Astrocyte of the spinal cord (primary cell): ENCODE results near the gene TRPM2.

ENCODE experiments used
- DNase-seq: peaks from one replicate; pipeline ENCODE4 v3.0.0; 2011; ENCODE audit warnings: low read depth, low spot score
- H3K4me3 ChIP-seq: 2 replicates; pipeline ENCODE4 v1.5.1; 2011; ENCODE audit warnings: low read depth, mild to moderate bottlenecking, low read length, moderate library complexity
- in situ Hi-C: cut with HindIII; loops from 2 replicates; pipeline ENCODE4 v1.10.0; 2017; ENCODE audit warnings: low sequenced_read_pairs
- TF ChIP-seq, protein P1 (sequence below): IDR thresholded peaks from 2 replicates; pipeline ENCODE4 v1.5.1; 2012; ENCODE audit warnings: low read depth, mild to moderate bottlenecking, low read length, inconsistent platforms

The TRPM2 gene

GRCh38 chr21:44441041-44441400, 87.6 kb downstream of the TRPM2 start:
- H3K4me3 ChIP-seq, result no peak overlapping the region
- in situ Hi-C loops, result no loop called here
- TF ChIP-seq, protein P1, sequence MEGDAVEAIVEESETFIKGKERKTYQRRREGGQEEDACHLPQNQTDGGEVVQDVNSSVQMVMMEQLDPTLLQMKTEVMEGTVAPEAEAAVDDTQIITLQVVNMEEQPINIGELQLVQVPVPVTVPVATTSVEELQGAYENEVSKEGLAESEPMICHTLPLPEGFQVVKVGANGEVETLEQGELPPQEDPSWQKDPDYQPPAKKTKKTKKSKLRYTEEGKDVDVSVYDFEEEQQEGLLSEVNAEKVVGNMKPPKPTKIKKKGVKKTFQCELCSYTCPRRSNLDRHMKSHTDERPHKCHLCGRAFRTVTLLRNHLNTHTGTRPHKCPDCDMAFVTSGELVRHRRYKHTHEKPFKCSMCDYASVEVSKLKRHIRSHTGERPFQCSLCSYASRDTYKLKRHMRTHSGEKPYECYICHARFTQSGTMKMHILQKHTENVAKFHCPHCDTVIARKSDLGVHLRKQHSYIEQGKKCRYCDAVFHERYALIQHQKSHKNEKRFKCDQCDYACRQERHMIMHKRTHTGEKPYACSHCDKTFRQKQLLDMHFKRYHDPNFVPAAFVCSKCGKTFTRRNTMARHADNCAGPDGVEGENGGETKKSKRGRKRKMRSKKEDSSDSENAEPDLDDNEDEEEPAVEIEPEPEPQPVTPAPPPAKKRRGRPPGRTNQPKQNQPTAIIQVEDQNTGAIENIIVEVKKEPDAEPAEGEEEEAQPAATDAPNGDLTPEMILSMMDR, result no peak
- no peak for DNase-seq

GRCh38 chr21:44441581-44442265, 88.3 kb downstream of the TRPM2 start:
- no peak for DNase-seq
- in situ Hi-C loops, result no loop called here
- no peak overlapping the region for H3K4me3 ChIP-seq
- TF ChIP-seq, protein P1, result no peak

GRCh38 chr21:44442266-44443125, 89.1 kb downstream of the TRPM2 start:
- no peak for DNase-seq
- in situ Hi-C loops, result no loop called here
- no peak overlapping the region for H3K4me3 ChIP-seq
- TF ChIP-seq, protein P1, result no peak

GRCh38 chr21:44443291-44443890, 90.0 kb downstream of the TRPM2 start:
- in situ Hi-C loops, result no loop called here
- no peak for DNase-seq
- TF ChIP-seq, protein P1, result no peak
- H3K4me3 ChIP-seq, result no peak overlapping the region

DNA sequence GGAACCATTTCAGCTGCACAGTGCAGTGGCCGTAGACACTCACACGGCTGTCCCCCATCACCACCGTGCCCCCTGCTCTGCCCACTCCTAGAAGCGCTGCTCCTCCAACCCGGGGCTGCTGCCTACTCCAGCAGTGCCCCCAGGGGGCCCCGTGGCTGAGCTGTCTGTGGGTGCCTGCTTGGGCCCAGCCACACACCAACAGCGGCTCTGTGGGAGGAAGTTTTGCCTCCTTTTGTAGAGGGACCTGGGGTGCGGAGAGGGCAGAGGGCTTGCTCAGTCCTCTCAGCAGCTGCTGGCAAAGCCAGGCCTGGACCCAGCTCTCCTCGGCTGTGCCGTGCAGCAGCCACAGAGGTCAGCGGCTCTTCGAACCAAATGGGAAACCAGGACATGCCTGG, 90.5 kb downstream of the TRPM2 start:
- no peak for DNase-seq
- TF ChIP-seq, protein P1, result no peak
- H3K4me3 ChIP-seq, result no peak overlapping the region
- in situ Hi-C loops, result no loop called here

DNA sequence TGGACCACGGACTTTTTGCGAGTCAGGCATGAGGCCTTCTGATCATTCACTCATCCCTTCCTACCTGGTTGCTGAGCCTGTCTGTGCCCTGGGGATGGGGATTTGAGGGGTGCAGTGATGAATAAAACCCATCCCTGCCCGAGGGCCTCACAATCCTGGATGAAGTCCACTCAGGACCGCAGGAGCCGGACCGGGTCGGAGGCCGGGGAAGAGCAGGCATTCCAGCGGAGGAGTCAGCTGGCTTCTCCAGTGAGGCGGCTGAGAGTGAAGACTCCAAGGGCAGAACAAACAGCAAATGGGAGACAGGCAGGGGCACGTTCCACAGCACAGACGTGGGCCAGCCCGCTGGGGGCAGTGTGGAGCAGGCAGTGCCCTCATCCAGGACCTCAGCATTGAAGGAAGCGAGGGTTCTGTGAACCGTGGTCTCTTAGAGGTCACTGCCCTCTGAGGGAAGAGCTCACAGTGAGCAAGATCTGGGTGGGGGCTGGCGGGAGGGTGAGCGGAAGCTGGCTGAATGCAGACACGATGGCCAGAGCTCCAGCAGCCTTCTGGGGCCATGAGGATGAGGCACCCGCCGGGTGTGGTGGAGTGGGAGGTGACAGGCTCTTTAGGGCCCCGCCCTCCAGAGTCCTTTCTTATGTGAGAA, 91.0 kb downstream of the TRPM2 start:
- TF ChIP-seq, protein P1, result no peak
- no peak overlapping the region for H3K4me3 ChIP-seq
- in situ Hi-C loops, result no loop called here
- no peak for DNase-seq
